ENCODE data around the gene ELP5.

The ELP5 gene

DNA sequence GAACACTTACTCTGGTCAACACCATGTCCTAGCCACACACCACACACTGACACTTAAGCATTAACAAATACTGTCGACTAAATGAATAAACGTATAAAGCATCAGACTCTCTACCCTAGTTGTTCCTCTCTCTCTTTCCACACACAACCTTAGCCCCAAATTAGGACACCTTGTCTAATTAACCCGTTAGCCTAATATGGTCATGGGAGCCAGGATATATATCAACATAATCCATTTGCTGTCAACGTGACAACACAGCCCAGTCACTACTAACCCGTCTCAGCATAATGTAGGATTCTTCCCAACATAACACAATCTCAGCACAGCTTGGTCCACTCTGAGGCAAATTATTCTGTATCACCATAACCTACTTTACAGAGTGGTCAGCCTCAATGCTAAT, 19.9 kb upstream of the ELP5 start:
- Histone ChIP-seq H3K36me3 (replicated peaks; ENCODE audit: low read depth, low read length) (peaks cover 12% of the 10 kb centered on the region), H3K27me3 (ENCODE audit: low read depth, low read length) (no peaks in the 10 kb centered on the region), H2AFZ (ENCODE audit: low read depth, low read length) (no peak overlapping the region), H3K9me3 (ENCODE audit: insufficient read depth, low read length) (no peaks in the 10 kb centered on the region), H3K4me3 (ENCODE audit: low read length) (no peak overlapping the region), H4K20me1 (ENCODE audit: insufficient read depth, low read length) (peaks cover 6% of the 10 kb centered on the region; the same call in 1 of the 2 replicates), H3K27ac (ENCODE audit: low read length) (no peak overlapping the region), H3K4me2 (ENCODE audit: low read length) (no peak overlapping the region), H3K79me2 (ENCODE audit: low read length) (peaks cover 46% of the 10 kb centered on the region), H3K4me1 (ENCODE audit: low read length) (peaks cover 7% of the 10 kb centered on the region), H3K9ac (ENCODE audit: low read length) (no peak overlapping the region)
- TF ChIP-seq, protein P1, sequence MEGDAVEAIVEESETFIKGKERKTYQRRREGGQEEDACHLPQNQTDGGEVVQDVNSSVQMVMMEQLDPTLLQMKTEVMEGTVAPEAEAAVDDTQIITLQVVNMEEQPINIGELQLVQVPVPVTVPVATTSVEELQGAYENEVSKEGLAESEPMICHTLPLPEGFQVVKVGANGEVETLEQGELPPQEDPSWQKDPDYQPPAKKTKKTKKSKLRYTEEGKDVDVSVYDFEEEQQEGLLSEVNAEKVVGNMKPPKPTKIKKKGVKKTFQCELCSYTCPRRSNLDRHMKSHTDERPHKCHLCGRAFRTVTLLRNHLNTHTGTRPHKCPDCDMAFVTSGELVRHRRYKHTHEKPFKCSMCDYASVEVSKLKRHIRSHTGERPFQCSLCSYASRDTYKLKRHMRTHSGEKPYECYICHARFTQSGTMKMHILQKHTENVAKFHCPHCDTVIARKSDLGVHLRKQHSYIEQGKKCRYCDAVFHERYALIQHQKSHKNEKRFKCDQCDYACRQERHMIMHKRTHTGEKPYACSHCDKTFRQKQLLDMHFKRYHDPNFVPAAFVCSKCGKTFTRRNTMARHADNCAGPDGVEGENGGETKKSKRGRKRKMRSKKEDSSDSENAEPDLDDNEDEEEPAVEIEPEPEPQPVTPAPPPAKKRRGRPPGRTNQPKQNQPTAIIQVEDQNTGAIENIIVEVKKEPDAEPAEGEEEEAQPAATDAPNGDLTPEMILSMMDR (IDR thresholded peaks at IDR 0.05; ENCODE audit: low read depth, low read length) = no peak
- TF ChIP-seq EZH2phosphoT487 (IDR thresholded peaks at IDR 0.05; ENCODE audit: low read depth) = no peak

DNA sequence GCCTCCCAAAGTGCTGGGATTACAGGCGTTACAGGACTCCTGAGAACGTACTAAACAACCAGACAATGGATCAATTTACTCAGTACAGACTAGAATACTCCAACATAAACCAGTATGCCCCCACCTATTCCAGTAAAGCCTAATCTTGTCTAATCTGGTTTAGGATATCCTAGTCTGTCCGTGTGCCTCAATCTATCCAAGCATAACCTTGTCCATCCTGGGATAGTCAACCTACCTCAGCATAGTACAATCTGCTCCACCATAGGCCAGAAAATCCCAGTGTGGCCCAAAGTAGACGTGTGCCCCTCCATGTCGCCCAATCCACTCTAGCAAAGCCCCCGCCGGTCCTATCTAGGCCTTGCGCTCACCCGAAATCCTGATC, 18.3 kb upstream of the ELP5 start:
- no peak for TF ChIP-seq EZH2phosphoT487 (IDR thresholded peaks at IDR 0.05; ENCODE audit: low read depth)
- TF ChIP-seq, protein P1 (IDR thresholded peaks at IDR 0.05; ENCODE audit: low read depth, low read length) = no peak
- peaks cover 61% of the 10 kb centered on the region for H3K79me2 ChIP-seq (ENCODE audit: low read length)
- no peak overlapping the region for H2AFZ ChIP-seq (ENCODE audit: low read depth, low read length)
- H3K36me3 ChIP-seq (replicated peaks; ENCODE audit: low read depth, low read length) = peaks cover 13% of the 10 kb centered on the region
- peak overlapping the region; percentile 90 for H3K9ac ChIP-seq (ENCODE audit: low read length)
- peak overlapping the region; percentile 70 for H3K4me2 ChIP-seq (ENCODE audit: low read length)
- no peaks in the 10 kb centered on the region for H3K27me3 ChIP-seq (ENCODE audit: low read depth, low read length)
- peak overlapping the region; percentile 58 for H3K27ac ChIP-seq (ENCODE audit: low read length)
- peak overlapping the region; percentile 99 for H3K4me3 ChIP-seq (ENCODE audit: low read length)
- peaks cover 12% of the 10 kb centered on the region for H3K4me1 ChIP-seq (ENCODE audit: low read length)
- H3K9me3 ChIP-seq (ENCODE audit: insufficient read depth, low read length) = no peaks in the 10 kb centered on the region
- H4K20me1 ChIP-seq (ENCODE audit: insufficient read depth, low read length) = peaks cover 11% of the 10 kb centered on the region

- Histone ChIP-seq H3K4me2 (ENCODE audit: low read length) (peak within 1 kb of the TSS; percentile 80), H3K4me3 (ENCODE audit: low read length) (peak within 1 kb of the TSS; percentile 99), H4K20me1 (ENCODE audit: insufficient read depth, low read length) (peaks cover 11% of the 10 kb centered on the region), H3K27me3 (ENCODE audit: low read depth, low read length) (no peaks in the 10 kb centered on the region), H3K27ac (ENCODE audit: low read length) (peak within 1 kb of the TSS; percentile 58), H2AFZ (ENCODE audit: low read depth, low read length) (peak within 1 kb of the TSS; percentile 34; the same call in 1 of the 2 replicates), H3K9me3 (ENCODE audit: insufficient read depth, low read length) (no peaks in the 10 kb centered on the region), H3K4me1 (ENCODE audit: low read length) (peaks cover 12% of the 10 kb centered on the region), H3K36me3 (replicated peaks; ENCODE audit: low read depth, low read length) (peaks cover 13% of the 10 kb centered on the region), H3K79me2 (ENCODE audit: low read length) (peaks cover 67% of the 10 kb centered on the region), H3K9ac (ENCODE audit: low read length) (peak within 1 kb of the TSS; percentile 90)
- TF ChIP-seq, protein P1 (IDR thresholded peaks at IDR 0.05; ENCODE audit: low read depth, low read length) = no peak
- no peak for TF ChIP-seq EZH2phosphoT487 (IDR thresholded peaks at IDR 0.05; ENCODE audit: low read depth)
Observed at GRCh38 chr17:7234083-7234951, 17.7 kb upstream of the ELP5 start, which contains the start of gene DVL2. Gene DVL2 (minus strand): TSS chr17:7234517. CDS start chr17:7234262, 255 bp downstream.
